Tongue (tissue), 2 donors: ENCODE results near the gene FOXP1. TPM values are rescaled to one million over a fixed set of nuclear protein-coding genes. Genes with fewer than 3 reads are reported as not detected.

Experiments
- DNase-seq: peaks from one replicate; pipeline ENCODE4 v3.0.0-alpha.2; 2015
- total RNA-seq: library from RNA; depleted of rRNA; stranded (reverse); fragments of >200 nt; gene quantifications from one replicate; pipeline ENCODE4 v1.2.3, GENCODE V29; 2014

FOXP1 gene
- total RNA-seq, 1 donor from 2014 or later, result 66.4 TPM

DNA sequence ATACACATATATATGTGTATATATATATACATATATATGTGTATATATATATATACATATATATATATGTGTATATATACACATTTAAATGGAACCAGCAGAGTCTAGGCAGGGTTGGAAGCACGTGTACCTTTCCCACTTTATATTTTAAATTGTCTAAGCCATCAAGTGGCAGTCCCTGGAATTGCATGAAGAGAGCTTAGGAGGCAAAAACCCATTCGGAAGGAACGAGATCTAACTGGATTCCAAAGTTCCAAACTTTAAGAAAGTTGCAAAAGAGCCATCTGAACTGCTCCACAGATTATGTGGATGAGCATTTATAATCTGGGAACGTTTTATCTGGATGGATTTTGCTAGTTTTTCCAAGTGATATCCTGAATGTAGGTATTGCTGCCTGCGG lies 186.5 kb downstream of the FOXP1 start:
- peak; percentile 58 for DNase-seq

DNA sequence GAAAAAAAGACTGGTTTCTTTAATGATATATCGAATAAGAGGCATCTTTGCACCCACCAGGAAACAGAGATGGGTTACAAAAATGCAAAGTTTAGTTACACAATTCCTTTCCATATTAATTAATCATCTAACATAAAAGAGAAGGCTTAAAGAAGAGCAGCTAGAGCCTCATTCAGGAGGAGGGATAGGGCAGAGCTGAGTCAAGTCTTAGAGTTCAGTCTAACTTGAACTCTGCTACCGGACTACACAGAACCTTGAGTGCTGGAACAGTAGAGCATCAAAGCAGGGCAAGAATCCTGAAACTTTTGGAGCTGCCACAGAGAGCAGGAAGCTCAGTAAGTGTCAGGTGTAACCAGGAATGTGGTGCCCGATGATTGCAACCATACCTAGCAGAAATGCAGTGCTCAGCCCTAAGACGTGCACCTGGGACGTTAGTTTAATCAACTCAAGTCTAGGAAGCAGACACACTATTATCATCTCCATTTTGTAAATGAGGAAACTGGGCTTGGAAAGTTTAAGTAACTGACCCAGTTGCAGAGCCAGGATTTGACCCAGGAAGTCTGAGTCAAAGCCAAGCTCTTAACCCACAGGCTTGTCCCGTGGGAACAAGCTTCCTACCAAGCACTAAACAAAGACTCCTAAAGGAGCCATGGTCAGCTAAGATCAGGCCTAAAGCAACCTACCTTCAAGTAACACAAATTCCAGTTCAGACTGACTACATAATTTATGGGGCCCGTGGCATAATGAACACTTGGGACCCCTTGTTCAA lies 187.4 kb downstream of the FOXP1 start:
- DNase-seq, result no peak

DNA sequence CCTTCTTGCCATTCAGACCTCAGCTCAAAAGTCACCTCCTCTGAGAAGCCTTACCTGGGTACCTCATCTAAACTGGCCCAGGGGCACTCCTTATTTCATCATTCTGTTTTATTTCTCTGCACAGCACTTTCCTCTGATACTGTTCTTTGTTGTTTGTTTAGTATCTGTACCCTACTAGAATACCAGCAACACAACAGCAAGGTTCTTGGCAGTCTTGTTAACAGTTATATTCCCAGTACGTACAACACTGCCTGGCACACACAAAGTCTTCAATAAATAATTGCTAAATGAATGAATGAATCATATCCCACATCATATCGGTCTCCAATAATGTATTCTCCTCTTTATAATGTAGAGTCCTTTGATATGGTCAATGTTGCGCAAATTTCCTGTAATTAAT lies 188.1 kb downstream of the FOXP1 start:
- DNase-seq, result no peak

DNA sequence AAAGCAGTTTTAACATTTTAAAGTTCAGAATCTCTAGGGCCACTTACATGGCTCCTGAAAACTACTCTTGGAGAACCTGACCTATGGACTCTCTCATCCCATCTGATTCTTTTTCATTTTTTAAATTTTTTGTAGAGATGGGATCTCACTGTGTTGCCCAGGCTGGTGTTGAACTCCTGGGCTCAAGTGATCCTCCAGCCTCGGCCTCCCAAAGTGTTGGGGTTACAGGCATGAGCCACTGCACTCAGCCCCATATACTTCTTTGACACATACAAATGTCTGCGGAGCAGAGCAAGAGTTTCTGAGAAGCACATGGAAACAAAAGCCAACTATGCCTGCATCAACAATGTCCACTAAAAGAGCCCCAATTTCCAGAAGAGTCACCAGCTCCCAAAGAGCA lies 189.8 kb downstream of the FOXP1 start:
- no peak for DNase-seq

DNA sequence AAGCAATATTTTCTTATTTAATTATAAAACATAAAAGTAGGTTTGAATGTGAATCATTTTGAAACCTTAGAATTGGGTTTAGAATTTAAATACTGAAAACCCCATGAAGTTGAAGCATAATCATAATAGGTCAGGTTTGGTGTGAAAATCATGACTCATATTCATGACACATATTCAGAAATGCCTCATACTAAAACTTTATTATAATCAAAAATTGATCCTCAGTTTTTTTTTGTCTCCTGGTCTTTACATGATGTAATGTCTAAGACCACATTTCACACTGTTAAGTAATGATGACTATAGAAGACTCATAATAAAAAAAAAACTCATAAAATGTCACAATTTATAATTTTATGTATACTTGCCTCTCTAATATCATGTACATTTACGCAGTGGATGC lies 190.4 kb downstream of the FOXP1 start:
- DNase-seq, result no peak

DNA sequence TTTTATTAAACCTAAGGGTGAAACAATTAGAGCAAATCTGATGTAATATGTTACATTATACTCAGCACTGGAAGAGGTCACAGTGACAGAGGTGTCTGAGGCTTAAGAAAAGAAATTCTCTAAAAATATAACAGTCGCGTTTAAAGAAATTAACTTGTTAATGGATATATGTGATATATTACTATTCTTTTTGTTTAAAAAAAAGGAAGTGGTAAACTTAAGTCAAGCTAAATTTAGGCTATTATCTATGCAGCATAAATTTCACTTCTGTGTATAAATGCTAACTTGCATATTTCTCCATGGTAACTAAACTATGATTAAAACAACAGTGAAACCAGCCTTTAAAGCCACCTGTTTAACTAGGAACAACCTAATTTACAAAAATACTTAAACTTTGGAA lies 191.3 kb downstream of the FOXP1 start:
- no peak for DNase-seq

DNA sequence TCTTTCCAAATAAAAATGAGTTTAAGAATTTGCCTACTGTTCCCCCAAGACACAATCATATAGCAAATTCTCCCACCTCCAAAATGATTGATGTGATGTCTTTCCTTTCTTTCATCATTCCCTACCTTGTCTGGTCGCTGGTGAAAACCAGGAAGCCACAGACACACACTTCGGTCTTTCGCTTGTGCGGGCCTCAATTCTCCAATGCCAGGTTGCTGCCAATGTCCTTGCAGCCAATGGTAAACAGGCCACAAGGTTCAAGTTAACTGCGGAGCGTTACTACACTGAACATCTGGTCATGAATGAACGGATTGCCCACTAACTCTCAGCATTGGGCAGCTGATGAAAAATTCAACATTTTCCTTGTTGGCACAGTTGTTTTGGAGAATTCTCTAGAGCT lies 192.2 kb downstream of the FOXP1 start:
- DNase-seq, result peak; percentile 80

DNA sequence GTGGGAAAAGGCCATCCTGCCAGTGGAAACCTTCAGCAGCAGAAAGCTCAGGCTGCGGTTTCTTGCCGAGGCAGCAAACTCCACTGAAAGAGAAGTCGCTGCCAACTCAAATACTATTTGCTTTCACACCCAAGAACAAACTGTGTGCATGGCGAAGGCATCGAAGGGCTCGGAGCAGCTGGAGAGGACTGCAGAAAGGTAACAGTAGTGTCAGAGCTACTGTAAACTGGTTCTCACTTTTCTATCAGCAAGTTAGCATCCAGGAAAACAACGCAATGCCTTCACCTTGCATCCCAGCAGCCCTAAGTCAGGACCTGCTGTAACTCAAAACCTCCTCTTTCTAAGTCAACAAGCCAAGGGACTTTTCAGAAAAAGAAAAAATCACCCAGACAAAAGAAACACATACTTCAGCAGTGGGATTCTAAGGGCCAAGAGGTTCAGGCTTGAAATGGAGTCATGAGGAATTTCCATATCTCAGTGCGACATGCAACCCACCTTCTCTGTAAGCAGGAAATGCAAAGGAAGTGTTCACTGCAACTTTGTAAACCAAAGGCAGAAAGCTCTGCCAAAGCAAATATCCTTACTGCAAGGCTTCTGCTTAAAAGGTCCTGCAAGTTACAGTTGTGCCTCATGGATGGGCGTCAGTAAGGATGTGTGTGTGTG lies 193.5 kb downstream of the FOXP1 start:
- peak; percentile 86 for DNase-seq

DNA sequence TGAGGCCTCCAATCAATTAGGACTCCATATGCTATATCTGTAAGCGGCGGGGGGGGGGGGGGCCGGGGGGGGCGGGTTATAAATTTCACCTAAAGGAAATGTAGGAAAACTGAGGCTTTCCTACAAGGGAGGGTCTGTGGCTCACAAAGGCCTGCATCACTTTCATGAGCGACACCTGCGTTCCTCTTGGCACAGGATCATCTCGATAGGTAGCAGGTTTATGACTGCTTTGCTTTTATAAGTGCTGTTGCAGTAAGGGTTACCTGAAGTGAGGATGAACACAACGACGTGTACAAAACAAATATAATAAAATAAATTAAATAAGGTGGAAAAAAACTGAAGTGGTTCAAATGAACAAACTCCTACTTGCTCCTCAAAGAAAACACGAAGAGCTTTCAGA lies 194.3 kb downstream of the FOXP1 start:
- DNase-seq, result no peak

DNA sequence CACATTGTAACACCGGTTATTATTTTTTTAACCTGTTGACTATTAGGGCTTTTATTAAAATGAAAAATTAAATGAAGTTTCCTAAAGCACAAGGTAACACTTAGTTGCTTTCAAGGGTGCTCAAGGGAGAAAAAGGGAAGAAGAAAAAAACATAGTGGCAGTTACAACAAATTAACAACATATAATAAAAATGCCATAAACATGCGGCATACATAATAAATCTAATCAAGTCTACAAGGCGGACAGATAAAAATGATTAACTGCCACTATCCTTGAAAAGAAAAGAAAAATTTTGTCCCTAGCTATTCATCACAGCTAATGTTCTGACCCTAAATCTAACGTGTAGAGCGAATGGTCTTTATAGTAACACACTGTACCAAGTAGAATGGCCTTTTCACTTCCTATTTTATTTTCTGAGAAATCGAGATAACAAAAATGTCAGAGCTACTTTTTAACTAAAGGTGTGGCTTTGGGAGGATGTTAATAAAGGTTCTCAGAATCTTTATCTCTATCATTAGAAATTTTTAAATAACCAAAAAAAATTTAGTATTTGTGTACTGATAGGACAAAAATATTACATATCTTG lies 194.9 kb downstream of the FOXP1 start:
- DNase-seq, result no peak

DNA sequence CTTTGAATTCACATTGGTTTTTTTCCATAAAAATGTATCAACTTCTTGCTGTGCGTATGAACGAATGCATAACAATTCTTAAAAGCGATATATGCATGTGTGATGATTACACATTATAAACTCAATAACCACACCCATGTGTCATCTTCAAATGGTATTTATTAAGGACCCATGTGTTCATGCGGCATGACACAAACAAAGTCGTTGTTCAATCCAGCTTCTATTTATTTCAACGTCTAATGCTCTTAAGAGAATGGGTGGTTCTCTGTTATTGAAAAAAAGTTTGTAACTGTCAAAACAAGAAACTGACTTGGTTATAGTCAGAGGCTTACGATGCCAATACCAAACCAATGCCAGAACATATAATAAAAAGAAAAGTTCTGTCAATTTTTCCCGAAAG lies 195.9 kb downstream of the FOXP1 start:
- no peak for DNase-seq

DNA sequence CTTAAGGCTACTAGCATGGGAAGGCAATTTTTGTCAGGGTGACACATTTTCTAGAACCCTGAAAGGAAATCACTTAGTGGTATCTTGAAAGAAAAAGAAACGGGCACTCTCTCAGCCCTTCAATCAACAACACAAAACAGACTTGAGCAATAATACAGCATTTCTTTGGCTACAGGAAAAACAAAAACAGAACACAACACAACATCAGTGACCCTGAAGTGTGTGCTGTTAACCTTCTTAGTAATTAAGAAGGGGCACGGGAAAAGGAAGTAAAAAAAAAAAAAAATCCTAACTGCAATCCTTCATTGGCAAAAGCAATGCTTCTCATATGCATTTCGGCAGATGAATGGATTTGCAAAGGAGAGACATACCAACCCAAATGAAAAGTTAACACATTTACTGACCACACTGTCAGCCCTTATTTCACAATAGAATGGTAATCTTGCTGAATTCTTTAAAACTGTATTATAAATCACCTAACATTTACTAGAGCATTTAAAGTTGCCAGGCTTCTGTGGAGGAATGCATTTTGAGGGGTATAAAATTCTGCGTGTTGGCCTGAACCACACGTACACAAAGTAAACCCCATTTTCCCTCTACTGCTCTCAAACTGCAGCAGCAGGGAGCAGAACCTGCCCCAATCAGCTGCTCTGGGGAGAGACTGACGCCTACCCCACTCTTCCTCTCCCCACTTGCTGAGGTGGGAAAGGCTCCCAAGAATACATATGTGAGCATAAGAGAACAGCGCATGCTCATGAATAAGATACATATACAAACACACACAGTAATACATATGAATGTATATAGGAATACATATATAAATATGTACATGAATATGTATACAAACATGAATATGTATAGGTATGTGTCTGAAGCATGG lies 198.5 kb downstream of the FOXP1 start:
- no peak for DNase-seq

DNA sequence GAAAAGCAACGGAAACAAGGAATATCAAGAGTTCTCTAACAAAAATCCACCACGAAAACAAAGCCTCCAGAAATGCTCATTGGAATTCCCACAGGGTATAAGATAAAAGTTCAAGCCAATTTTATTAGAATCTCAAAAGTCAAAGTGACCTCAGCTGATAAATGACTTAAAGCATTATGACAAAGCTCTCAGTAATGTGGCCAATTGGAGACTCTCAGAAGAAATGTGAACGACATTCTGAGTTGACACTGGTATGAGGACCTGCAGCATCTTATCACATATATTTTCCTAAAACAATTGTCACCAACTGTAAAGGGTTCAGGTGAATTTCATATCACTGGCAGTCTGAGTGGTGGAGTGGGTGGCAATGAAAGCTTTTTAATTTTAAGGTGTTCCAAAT lies 199.1 kb downstream of the FOXP1 start:
- DNase-seq, result no peak

DNA sequence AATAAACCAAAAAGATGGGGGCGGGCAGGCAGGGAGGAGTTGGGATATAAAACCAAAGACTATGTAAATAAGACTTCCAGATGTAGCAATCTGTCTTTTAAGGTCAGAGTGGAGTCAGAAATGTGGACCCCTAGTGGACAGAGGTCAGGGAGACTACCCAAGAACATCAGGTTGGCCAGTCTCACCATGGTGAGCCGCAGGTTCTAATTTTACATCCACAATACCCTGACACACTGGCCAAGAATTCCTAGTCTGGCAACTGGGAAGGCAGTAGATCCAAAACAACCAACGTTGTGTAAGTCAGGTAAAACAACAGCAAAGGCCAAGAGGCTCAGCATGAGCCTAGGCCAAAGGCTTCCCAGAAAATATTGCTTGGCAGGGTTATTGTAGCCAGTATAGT lies 203.4 kb downstream of the FOXP1 start:
- DNase-seq, result no peak

DNA sequence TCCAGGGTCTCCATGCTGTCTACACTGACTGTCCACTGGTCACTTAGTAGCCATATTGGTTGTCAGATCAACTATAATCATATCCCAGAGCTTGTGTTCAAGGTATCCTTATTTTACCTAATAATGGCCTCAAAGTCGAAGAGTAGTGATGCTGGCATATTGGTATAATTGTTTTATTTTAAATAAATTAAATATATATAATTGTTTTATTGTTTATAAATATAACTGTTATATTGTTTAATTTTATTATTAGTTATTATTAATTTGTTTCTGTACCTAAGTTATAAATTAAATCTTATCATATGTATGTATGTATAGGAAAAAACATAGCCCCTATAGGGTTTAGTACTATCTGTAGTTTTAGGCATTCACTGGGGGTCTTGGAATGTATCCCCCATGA lies 205.0 kb downstream of the FOXP1 start:
- DNase-seq, result no peak

DNA sequence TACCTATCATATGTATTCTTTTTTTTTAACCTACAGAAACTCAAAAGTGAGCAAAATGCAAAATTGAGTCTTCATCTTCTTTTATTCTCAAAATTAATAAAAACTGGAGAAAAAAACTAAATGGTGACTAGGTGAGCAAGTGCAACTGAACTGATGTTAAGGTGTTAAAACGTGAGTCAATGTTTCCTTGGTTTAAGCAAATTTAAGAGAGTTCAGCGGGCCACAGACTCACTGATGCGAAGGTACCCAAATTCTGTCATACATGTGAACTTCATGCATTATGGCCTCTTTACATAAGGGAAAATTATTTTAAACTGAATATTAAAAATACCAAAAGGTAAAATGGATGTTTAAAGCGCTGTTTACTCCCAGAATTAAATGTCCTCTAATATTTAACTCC lies 206.6 kb downstream of the FOXP1 start:
- no peak for DNase-seq

DNA sequence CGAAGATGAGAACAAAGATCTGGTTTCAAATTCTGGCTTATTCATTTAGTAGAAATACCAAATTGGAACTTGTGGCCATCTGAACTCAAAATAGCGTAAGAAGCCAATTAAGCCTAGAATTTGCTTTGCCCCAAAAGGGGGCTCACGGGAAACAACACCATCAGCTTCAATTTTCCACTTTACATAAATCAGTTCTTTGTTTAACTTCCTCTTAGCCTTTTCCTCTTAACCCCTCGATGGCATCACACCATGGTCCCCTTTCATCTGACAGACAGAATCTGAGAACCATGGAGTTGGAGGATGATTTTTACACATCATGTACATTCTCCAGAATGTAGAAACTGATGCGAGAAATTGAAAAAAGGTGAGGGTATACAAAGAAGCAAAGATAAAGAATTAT lies 207.0 kb downstream of the FOXP1 start:
- DNase-seq, result no peak

DNA sequence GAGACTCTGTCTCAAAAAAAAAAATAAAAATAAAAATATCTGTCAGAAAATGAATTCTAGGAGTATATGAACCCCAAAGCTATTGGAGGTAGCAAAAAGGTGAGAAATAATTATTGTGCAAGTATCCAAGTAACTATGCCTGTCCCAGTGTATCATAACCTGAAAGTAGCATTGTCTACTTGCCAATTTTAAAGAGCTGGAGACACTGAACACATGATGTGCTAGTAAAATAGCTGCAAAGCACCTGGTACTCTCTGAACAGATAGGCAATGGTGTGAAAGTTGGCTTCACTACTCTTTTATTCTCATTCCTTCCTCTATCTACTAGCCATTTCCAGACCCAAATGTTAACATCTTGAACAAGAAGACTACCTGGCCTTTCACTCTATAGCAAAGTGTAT lies 208.9 kb downstream of the FOXP1 start:
- DNase-seq, result no peak

DNA sequence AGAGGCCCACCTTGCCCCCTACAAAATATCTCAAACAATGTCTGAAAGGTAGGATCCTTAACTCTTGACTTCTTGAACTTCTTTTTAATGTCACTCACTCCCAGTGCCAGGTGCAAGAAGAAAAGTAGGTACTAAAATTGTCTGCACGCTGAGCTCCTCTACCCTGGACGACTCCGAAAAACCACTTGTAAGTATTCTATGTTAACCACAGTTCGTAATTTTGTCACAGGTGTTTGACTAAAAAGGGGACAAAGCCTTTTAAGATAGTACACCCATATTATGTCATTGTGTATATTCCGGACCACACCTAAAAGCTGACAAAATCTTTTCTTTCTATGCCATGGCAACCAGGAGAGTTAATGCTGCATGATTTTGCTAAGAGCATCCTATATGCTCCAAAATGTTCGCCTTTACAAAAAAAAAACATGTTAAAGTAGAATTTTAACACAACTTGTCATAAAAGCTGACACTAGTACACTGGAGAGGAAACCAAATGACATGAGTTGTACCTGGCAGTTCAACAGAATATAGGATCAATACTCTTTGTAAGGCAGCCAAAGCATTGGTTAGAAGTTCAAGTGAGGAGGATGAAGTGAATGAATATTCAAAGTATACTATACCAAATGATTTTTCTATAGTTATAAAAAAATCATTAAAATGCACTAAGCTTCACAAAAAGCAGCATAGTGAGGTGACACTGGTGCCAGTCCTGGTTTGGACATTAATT lies 210.5 kb downstream of the FOXP1 start:
- DNase-seq, result no peak

DNA sequence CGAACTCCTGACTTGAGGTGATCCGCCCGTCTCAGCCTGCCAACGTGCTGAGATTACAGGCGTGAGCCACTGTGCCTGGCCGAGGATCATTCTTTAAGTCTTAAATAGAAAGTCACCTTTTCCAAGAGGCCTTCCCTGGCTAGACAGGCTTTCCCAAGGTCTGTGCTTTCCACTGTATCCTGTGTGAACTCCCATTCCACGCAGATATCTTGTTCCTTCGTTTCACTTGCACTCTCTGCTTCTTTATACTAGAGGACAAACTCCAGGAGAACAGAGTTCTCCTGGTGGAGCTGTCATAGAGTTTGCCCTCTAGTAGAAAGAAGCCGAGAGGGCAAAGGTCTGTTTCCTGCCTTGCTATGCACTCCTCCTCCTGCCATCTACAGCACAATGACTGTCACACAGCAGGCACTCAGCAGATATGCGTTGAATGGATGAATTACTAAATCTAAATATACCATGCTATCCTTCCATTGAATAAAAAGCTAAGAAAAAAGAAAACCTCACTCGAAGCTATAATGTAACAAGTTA lies 211.2 kb downstream of the FOXP1 start:
- no peak for DNase-seq

DNA sequence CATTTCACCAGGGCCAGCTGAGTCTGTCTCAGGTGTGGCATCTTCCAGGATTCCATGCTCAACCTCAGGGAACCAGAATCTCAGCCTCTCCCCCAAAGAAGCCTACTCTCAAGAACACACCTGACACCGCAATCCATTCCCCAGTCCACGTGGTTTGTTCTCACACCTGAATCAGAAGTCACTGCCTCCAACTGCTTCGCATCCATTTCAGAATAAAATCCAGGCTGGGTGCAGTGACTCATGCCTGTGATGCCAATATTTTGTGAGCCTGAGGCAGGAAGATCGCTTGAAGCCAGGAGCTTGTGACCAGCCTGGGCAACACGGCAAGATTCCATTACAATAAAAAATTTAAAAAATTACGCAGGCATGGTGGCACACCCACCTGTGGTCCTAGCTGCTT lies 212.2 kb downstream of the FOXP1 start:
- no peak for DNase-seq

DNA sequence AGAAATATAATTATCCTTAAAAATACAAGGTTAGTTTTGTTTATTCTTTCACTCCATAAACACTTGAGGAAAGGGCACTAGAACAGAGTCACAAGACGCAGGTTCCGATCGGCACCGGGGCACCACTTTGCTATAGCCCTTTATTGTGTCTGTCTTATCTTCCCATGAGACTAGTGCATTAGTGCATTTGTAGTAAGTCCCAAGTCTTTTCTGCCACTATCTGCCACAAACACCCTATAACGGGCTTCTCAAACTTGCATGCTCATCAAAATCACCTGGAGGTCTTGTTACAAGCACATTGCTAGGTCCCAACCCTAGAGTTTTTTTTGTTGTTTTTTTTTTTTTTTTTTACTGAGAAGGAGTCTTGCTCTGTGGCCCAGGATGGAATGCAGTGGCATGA lies 213.1 kb downstream of the FOXP1 start:
- no peak for DNase-seq
